ENCODE data around the gene FN3K. TPM values are rescaled to one million over a fixed set of nuclear protein-coding genes. Genes with fewer than 3 reads are reported as not detected.

FN3K gene
- total and polyA plus RNA-seq, 2 of the 4 experiments (the other 2 are of a cell fraction), result 0.90 to 2.9 TPM

DNA sequence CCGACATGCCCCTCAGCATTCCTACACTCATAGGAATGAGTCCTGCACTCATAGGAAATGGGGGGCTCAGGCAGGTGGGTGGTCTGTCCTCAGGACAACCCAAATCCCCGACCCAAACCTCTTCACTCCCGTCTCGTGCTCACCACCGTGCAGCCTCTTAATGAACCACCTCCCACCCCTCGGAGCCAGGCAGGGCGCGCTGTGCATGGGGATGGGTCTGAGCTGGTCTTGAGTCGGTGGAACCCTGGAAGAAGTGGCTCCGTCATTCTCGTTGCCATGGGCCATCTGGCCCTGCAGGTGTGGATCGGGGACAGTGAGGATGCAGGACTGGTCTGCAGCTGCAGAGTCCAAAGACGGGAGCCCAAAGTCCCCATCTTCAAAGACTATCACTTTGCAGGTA, 30.5 kb upstream of the FN3K start:
- no peak overlapping the region for H3K14ac ChIP-seq (replicated peaks; ENCODE audit: low read depth, low read length)
- no peak overlapping the region for H4K91ac ChIP-seq (ENCODE audit: insufficient read depth, low read depth, low read length)
- no peak overlapping the region for H3K4ac ChIP-seq (ENCODE audit: low read depth, low read length)
- H4K20me1 ChIP-seq (ENCODE audit: insufficient read depth, low read length), result no peaks in the 10 kb centered on the region
- H2AK9ac ChIP-seq (replicated peaks; ENCODE audit: low read depth, low read length, poor library complexity), result no peak overlapping the region
- 93% methylated on average over 3 of the region's 13 CpGs; no CpG with 5 or more reads in 1 of the 2 experiments for WGBS, 2 experiments (ENCODE audit: extremely low coverage in 2 of 2, insufficient read length in 1 of 2)
- H3K4me3 ChIP-seq (ENCODE audit: insufficient read depth, low read depth, low read length), result no peak overlapping the region
- H3K79me1 ChIP-seq (ENCODE audit: low read depth in 1 of 2, low read length in 2 of 2), result no peaks in the 10 kb centered on the region
- H3K27me3 ChIP-seq (ENCODE audit: control insufficient read depth, insufficient read depth, low read length), result peaks cover 10% of the 10 kb centered on the region; the same call in 1 of the 2 replicates
- dilution Hi-C loops (cut with HindIII; ENCODE audit: low sequenced_read_pairs, unreplicated experiment), result no loop called here
- no peak overlapping the region for H3K9ac ChIP-seq (ENCODE audit: low read depth, low read length)
- H3K56ac ChIP-seq (ENCODE audit: extremely low read depth, insufficient read depth, low read length), result no peak overlapping the region
- H3K9me1 ChIP-seq (ENCODE audit: insufficient read depth, low read length), result no peaks in the 10 kb centered on the region
- H3K27ac ChIP-seq (ENCODE audit: insufficient read depth, low read length), result no peak overlapping the region
- H3K4me1 ChIP-seq (ENCODE audit: control insufficient read depth, insufficient read depth, low read length), result no peaks in the 10 kb centered on the region
- no peaks in the 10 kb centered on the region for H3K9me3 ChIP-seq (ENCODE audit: control insufficient read depth, insufficient read depth, low read length)
- H3K4me2 ChIP-seq (ENCODE audit: low read depth, low read length), result no peak overlapping the region
- H2AFZ ChIP-seq (replicated peaks; ENCODE audit: low read length, poor library complexity), result peak overlapping the region; percentile 32
- H4K5ac ChIP-seq (ENCODE audit: low read depth, low read length), result no peak overlapping the region
- no peak overlapping the region for H2BK5ac ChIP-seq (ENCODE audit: low read depth, low read length, poor library complexity, severe bottlenecking)
- H2BK15ac ChIP-seq (ENCODE audit: low read depth, low read length), result no peak overlapping the region
- no peak overlapping the region for H2BK20ac ChIP-seq (ENCODE audit: low read depth, low read length)
- ChIA-PET POLR2A (ENCODE audit: unreplicated experiment) (no interaction called here), CTCF (no interaction called here)
- H3K18ac ChIP-seq (ENCODE audit: low read depth, low read length), result no peak overlapping the region
- no peak for DNase-seq
- ATAC-seq (ENCODE audit: low read depth), result no peak
- H4K8ac ChIP-seq (ENCODE audit: low read depth in 2 of 2, low read length in 2 of 2), result no peak overlapping the region
- intact Hi-C loops (cut with micrococcal nuclease), result no loop called here
- in situ Hi-C loops (cut with MboI; ENCODE audit: low sequenced_read_pairs), result no loop called here
- no peak overlapping the region for H2BK120ac ChIP-seq (ENCODE audit: low read depth, low read length)
- TF ChIP-seq RAD21 (IDR thresholded peaks at IDR 0.05; ENCODE audit: low read length) (no peak), CHD1 (IDR thresholded peaks at IDR 0.05; ENCODE audit: low read depth, low read length) (no peak), RFX5 (IDR thresholded peaks at IDR 0.05; ENCODE audit: low read depth, low read length) (no peak), MXI1 (IDR thresholded peaks at IDR 0.05; ENCODE audit: borderline replicate concordance, low read depth, low read length) (no peak), NFE2L2 (IDR thresholded peaks at IDR 0.05; ENCODE audit: low read depth, low read length) (no peak), POLR2A (IDR thresholded peaks at IDR 0.05; ENCODE audit: low read depth, low read length) (no peak), SMC3 (IDR thresholded peaks at IDR 0.05; ENCODE audit: low read depth, low read length) (no peak), CEBPB (IDR thresholded peaks at IDR 0.05; ENCODE audit: low read depth, low read length) (no peak), MAZ (IDR thresholded peaks at IDR 0.05; ENCODE audit: borderline replicate concordance, low read depth, low read length) (no peak), MAFK (IDR thresholded peaks at IDR 0.05; ENCODE audit: low read depth, low read length) (no peak), FOS (IDR thresholded peaks at IDR 0.05; ENCODE audit: low read depth, low read length) (no peak), RCOR1 (IDR thresholded peaks at IDR 0.05; ENCODE audit: insufficient replicate concordance, low read length) (no peak), BHLHE40 (IDR thresholded peaks at IDR 0.05; ENCODE audit: low read depth, low read length) (no peak)
- TF ChIP-seq, protein P1, sequence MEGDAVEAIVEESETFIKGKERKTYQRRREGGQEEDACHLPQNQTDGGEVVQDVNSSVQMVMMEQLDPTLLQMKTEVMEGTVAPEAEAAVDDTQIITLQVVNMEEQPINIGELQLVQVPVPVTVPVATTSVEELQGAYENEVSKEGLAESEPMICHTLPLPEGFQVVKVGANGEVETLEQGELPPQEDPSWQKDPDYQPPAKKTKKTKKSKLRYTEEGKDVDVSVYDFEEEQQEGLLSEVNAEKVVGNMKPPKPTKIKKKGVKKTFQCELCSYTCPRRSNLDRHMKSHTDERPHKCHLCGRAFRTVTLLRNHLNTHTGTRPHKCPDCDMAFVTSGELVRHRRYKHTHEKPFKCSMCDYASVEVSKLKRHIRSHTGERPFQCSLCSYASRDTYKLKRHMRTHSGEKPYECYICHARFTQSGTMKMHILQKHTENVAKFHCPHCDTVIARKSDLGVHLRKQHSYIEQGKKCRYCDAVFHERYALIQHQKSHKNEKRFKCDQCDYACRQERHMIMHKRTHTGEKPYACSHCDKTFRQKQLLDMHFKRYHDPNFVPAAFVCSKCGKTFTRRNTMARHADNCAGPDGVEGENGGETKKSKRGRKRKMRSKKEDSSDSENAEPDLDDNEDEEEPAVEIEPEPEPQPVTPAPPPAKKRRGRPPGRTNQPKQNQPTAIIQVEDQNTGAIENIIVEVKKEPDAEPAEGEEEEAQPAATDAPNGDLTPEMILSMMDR (conservative IDR thresholded peaks at IDR 0.05; ENCODE audit: low read depth, low read length), result no peak
- TF ChIP-seq, protein P2, sequence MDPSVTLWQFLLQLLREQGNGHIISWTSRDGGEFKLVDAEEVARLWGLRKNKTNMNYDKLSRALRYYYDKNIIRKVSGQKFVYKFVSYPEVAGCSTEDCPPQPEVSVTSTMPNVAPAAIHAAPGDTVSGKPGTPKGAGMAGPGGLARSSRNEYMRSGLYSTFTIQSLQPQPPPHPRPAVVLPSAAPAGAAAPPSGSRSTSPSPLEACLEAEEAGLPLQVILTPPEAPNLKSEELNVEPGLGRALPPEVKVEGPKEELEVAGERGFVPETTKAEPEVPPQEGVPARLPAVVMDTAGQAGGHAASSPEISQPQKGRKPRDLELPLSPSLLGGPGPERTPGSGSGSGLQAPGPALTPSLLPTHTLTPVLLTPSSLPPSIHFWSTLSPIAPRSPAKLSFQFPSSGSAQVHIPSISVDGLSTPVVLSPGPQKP (IDR thresholded peaks at IDR 0.05; ENCODE audit: borderline replicate concordance, low read depth, low read length), result no peak
- TF ChIP-seq, protein P3, sequence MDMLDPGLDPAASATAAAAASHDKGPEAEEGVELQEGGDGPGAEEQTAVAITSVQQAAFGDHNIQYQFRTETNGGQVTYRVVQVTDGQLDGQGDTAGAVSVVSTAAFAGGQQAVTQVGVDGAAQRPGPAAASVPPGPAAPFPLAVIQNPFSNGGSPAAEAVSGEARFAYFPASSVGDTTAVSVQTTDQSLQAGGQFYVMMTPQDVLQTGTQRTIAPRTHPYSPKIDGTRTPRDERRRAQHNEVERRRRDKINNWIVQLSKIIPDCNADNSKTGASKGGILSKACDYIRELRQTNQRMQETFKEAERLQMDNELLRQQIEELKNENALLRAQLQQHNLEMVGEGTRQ (IDR thresholded peaks at IDR 0.05; ENCODE audit: low read depth, low read length), result no peak
- H3K36me3 ChIP-seq (ENCODE audit: control insufficient read depth, insufficient read depth, low read length), result no peaks in the 10 kb centered on the region
- BruUV-seq (replicated peaks), result no TSS peak
- H3K23ac ChIP-seq (ENCODE audit: low read depth, low read length), result no peak overlapping the region
- no peak overlapping the region for H2AK5ac ChIP-seq (ENCODE audit: low read depth, low read length)
